Right ventricle myocardium inferior (tissue), 1 donor: ENCODE results near the gene CFAP74. TPM values are rescaled to one million over a fixed set of nuclear protein-coding genes. Genes with fewer than 3 reads are reported as not detected.
"Not testable (repeated sequence)": the region's sequence is repeated elsewhere in the genome, so short reads cannot be mapped to it uniquely, and the experiment has no call there.

Experiments
- ATAC-seq: fragments of 200-7000 bp; cut with Tn5 transposase; one replicate; pipeline ENCODE4 v1.9.1; 2020; ENCODE audit warnings: mild to moderate bottlenecking, moderate library complexity
- DNase-seq: peaks from one replicate; pipeline ENCODE4 v3.0.0; 2021; ENCODE audit errors: missing footprints
- intact Hi-C: fragments of 100-400 bp; cut with DNase I; formaldehyde crosslinking; loops from one replicate; pipeline ENCODE4 v1.11.0; 2022
- total RNA-seq: library from RNA; stranded (reverse); fragmentation: NEBNext Ultra II Directional; extraction: Animal tissue kit (Norgen Biotek cat#: 25700); gene quantifications from one replicate; pipeline ENCODE4 v1.2.1, GENCODE V29; 2021
- donor health status: DM: no; HTN: yes; CAD: no; lungs with severe emphysema.

Gene CFAP74
- total RNA-seq, 1 donor from 2014 or later, result not detected

DNA sequence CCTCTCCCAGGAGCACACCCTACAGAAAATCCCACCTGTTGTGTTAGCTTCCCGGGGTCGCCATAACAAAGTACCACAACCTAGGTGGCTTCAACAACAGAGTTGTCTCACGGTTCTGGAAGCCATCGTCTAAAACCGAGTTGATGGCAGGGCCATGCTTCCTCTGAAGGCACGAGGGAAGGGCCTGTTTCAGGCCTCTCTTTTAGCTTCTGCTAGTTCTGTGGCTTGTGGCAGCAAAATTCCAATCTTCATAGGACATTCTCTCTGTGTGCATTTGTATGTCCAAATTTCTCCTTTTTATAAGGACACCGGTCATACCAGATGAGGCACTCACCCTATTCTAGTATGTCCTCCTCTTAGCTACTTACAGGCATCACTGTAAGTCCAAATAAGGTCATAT, 3.2 kb downstream of the CFAP74 start:
- no peak for DNase-seq
- intact Hi-C loops, result no loop called here

DNA sequence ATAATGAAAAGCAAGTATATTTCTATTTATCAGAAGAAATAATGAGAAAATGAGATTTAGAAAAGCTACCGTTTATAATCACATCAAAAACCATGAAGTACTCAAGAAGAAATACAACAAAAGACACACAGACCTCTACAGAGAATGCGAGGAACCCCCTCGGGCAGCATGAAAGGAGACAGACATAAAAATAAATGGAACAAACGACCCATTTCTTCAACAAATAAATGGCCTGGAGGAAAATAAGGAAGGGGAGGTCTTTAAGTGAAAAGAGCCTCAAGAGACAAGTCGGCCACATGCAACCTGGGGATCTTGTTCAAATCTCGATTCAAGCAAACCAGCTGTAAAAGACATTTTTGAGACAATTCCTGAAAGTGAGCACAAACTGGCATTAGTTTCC, 6.0 kb downstream of the CFAP74 start:
- DNase-seq (peak; percentile 27), ATAC-seq (no peak)
- intact Hi-C loops, result no loop called here

More for the DNA sequence above, 3.2 kb downstream of the CFAP74 start:
- no peak for ATAC-seq

DNA sequence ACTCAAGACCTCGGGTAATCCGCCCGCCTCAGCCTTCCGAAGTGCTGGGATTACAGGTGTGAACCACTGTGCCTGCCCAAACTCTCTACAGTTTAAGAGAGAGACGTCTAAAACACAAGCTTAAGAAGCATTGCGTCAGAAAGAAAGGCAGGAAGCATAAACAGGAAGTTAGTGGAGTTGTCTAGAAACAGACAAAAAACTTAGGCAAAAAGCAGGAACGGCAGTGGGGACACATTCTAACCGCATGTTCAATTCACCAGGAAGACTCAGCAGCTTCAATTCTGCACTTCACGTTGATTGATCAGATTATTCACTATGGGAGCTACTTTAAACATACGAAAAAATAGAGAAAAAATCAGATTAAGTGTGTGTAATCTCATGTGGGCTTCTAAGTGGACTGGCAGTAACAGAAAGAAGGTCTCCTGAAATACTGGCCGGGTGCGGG, 7.4 kb downstream of the CFAP74 start:
- ATAC-seq (no peak), DNase-seq (no peak)
- intact Hi-C loops, result no loop called here

DNA sequence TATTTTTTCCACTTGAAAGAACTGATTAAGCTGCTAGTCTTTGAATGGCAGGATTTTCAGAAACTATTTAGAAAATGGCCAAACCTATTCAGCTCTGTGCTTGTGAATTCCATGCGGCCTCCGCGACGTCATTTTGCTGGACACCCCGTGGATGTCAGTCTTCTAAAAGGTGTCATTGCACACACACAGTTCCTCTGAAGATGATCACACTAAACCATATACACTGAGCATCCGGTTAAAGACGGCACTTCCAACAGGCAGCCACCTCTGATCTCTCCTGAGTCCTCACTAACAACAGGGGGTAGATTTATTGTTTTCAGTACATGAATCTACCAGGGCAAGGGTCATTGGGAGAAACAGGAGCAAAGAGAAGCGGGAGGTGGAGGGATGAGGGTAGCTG, 9.1 kb downstream of the CFAP74 start:
- intact Hi-C loops, result no loop called here
- ATAC-seq (no peak), DNase-seq (no peak)

DNA sequence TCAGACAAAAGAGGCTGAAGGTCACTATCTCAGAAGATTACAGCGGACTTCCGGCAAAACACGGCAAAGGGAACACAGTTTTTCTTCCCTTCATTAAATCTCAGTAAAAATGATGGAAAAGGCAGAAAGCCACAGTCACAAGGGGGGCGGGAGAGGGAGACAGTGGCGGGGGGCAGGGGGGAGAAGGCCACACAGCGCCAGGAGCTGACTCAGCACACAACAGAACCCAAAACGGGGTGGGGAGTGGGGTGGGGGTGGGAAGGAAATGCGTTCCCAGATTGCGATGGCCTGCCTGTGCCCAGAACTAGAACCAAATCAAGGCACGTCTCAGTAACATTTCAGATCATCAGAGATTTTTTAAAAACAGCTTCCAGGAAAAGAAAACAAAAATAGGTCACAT, 13.4 kb downstream of the CFAP74 start:
- DNase-seq (peak; percentile 26), ATAC-seq (peak; percentile 69)
- intact Hi-C loops, result no loop called here

DNA sequence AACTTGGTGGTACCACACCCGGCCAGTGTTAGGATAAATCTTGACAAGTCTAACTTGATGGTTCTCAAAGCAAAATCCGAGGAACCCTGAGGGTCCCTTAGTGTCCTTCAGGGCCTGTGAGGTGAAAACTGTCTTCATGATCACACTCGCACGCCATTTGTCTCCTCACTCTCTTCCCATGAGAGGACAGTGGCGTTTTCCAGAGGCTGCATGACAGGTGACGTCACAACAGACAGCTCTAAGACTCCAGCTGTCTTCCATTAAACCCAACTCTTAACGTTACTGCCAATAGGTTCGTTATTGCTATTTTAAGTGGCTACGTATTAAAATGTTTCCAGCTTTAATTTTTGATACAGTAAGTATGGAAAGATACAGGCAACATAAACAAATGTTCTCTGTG, 13.8 kb downstream of the CFAP74 start:
- DNase-seq (no peak), ATAC-seq (peak; percentile 67)

DNA sequence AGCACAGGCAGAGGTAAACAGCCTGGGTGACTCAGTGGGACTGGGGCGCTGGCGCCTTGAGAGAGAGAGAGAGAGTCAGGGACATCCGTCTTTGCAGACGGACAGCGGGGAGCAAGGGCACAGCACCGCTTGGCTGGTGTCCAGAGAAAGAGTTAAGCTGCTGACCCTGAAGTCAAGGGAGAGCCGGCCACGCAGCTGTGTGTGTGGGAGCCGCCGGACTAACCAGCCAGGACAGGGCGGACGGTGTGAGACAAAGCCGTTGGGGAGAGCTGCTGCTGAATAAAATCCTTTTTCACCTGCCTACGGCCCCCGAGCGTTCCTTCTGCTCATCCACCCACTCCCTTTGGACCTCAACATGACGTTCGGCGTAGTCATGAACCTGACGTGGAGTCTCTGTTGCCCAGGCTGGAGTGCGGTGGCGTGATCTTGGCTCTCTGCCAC, 14.5 kb downstream of the CFAP74 start:
- DNase-seq (no peak), ATAC-seq (peak; percentile 55)
- intact Hi-C loops, result no loop called here

More for the DNA sequence above, 13.8 kb downstream of the CFAP74 start:
- intact Hi-C loops, result no loop called here

DNA sequence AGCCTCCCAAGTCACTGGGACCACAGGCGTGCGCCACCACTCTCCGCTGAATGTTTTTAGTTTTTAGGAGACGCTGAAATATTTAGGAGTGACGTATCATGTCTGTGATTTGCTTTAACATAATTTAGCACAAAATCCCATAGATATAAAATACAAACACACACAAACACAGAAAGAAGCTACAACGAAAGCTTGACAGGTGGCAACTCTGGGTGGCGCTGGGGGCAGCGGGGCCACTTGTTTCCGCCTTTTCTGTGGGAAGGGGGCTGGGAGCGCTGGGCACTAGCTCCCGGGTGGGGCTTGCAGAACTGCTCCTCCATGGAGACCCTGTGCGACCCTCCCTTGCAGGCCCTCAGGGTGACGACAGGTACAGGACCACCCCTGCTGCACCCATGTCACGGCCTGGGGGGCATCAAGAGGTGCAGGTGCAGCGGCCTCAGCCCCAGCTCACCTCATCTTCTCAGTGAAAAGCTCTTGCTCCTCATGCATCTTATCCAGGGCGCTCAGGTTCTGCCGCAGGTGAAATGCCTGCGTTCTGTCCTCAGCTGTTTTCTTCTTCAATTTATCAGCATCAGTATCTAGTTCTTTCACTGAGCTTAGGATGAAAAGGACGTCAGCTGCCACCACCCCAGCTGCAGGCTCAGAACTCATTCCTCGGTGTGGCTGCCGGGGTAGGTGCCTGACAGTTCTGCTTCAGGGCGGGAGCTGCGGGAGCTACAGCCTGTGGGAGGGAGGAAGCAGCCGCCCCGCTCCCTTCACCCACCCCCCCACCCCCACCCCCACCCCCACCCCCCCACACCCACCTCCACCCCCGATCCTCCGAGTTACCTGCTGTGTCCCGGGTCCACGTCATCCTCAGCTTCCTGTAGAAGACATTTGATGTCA, 15.3 kb downstream of the CFAP74 start:
- DNase-seq, result no peak
- ATAC-seq, result no peak

DNA sequence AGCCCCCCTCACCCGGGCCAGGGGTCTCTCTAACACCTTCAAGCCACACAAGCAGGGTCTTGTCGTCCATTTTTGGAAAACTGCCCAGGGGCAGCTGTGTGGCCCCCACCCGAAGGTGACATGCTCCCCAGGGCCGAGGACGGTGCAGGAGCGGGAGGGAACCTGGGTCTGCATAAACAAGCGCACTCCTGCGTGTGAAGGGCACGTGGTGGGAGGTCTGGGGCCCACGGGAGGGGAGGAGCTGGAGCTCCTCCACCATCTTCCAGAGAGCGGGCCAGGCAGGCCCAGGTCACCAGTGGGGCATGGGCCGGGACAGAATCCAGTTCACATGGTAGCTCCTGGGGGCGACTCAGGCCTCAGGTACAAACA, 16.5 kb downstream of the CFAP74 start:
- intact Hi-C loops, result no loop called here
- no peak for ATAC-seq
- peak; percentile 55 for DNase-seq

More for the DNA sequence above, 15.3 kb downstream of the CFAP74 start:
- intact Hi-C loops, result no loop called here

DNA sequence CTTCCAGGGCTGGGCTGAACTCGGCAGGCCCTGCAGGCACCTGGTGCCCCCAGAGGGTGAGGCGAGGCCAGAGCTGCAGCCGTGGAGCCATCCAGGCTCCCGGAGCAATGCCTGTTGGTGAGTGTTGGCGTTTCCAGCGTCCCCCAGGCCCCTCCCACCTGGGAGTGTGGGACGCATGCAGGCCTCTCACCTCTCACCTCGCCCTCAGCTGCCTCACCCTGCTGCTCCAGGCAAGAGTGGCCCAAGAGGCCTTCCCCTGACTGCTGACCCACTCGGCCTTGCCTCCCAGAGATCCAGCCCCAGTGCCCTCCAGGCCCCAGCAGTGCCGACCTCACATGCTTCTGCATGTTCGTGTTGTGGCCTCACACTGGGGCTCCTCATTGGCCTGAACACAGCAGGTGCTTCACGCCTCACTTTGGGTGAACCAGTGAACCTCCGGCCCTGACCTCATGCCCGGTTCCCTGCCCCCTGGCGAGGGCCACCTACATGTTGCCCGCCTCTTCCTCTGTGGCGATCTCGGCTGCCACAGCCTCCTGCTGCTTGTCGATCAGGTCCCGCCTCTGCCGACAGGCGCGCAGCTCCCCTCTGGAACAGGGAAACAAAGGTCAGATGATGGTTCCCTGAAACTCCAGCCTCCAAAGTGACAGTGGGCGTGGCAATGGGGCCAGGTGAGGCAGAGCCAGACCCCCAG, 17.0 kb downstream of the CFAP74 start:
- intact Hi-C loops, result no loop called here
- ATAC-seq (no peak), DNase-seq (peak; percentile 47)

DNA sequence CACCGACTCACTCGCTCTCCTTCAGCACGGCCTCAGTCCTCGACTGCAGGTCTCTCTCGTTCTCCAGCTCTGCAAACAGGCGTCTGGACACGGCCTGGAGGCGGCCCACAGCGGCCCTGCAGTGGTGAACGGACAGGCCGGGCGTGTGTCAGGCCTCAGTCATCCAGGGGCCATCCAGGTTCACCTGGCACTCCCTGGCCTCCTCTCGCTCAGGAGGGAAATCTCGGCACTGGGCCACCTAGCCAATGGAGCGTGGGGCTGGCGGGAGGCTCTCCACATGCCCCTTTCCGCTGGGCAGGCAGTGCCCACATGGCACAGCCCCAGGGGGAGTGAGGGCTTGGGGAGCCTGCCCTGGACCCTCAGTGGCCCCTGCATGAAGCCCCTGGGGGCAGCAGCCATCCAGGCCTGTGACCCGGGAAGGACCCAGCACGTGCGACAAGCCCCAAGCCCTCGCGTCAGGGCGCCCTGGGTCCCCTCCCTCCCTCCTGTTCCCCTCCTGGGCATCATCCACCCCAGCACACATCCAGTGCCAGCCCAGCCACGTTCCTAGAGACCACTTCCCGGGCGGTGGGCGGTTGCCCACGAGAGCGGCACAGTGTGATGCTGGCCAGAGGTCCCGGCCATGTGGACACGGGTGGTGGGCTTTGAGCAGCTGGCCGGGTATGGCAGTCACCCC, 18.1 kb downstream of the CFAP74 start:
- DNase-seq, result peak; percentile 56
- no peak for ATAC-seq
- intact Hi-C loops, result no loop called here

DNA sequence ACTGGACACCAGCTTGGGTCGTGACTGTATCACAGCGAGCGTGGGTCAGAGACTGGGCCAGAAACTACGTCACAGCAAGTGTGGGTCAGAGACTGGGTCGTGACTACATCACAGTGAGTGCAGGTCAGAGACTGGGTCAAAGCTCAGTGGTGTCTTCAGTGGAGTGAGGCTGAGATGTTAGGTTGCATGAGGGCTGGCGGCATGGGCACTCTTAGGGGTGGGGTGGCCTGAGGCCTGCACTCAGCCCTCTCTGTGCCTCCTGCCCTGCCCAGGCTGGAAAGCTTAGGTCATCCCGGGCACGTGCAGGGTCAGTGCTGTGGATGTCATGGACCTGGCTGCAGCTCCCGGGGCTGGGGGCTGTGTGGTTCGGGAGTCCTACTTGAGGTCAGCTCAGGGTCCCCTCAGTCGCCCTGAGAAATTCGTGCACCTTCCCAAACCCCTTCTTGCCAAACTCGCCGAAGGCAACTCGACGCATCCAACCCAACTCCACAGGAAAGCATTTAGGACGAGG, 19.0 kb downstream of the CFAP74 start:
- peak; percentile 30 for DNase-seq
- ATAC-seq, result no peak
- intact Hi-C loops, result no loop called here

DNA sequence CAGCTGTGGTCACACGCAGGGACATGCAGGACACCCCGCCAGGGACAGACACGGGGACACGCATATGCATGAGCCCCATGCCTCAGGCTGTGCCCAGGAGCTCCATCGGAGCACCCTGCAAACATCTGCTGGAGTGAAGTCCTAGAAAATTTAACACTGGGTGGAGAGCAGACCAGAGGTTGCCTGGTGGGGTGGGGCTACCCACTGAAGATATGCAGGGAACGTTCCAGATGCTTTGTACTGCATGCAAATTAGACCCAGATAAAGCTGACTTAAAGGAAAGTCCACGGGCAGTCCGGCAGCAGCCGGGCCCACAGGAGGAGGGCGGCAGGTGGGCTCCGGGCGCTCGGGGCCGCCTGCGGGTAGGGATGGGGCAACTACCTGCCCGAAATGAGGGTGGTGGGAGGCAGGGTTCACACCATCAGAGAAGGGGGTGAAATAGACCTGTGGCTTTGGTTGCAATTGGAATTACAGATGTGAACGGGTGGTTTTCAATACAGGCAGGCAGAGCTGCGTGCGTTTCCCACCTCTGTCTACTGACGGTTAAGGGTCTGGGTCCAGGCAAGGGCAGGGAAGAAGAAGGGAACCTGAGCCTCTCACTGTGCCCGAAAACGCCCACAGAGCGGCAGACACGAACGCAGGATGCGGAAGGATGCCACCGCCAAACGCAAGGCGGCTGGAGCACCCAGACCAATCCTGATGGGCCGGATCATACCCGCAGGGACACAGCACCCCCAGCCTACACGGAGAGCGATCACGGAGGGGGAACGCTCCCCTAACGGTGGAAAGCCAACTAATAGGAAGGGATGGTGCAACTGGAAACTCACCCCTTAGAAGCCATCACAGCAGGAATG, 21.0 kb downstream of the CFAP74 start:
- ATAC-seq (no peak), DNase-seq (peak; percentile 62)
- intact Hi-C loops, result no loop called here

DNA sequence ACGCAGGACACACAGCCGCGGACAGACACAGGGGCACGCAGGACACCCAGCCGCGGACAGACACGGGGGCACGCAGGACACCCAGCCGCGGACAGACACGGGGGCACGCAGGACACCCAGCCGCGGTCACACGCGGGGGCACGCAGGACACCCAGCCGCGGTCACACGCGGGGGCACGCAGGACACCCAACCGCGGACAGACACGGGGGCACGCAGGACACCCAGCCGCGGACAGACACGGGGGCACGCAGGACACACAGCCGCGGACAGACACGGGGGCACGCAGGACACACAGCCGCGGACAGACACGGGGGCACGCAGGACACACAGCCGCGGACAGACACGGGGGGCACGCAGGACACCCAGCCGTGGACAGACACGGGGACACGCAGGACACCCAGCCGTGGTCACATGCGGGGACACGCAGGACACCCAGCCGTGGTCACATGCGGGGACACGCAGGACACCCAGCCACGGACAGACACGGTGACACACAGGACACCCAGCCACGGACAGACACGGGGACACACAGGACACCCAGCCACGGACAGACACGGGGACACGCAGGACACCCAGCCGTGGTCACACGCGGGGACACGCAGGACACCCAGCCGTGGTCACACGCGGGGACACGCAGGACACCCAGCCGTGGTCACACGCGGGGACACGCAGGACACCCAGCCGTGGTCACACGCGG, 21.8 kb downstream of the CFAP74 start:
- peak; percentile 52 for DNase-seq
- ATAC-seq, intact Hi-C loops: not testable (repeated sequence)

DNA sequence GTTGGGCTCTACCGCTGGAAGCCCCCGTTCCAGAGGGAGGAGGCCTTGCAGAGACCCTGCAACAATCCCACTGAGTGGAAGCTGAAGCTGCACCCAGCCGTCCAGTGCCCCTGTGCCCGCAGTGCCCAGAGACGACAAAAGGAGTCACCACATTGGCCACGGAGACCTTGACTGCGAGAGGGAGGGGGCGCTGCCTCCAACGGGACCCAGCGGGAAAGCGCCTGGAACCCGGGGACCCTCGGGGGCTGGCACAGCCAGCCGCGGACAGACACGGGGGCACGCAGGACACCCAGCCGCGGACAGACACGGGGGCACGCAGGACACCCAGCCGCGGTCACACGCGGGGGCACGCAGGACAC, 22.5 kb downstream of the CFAP74 start:
- intact Hi-C loops, result no loop called here
- DNase-seq, result peak; percentile 15
- ATAC-seq, result no peak

DNA sequence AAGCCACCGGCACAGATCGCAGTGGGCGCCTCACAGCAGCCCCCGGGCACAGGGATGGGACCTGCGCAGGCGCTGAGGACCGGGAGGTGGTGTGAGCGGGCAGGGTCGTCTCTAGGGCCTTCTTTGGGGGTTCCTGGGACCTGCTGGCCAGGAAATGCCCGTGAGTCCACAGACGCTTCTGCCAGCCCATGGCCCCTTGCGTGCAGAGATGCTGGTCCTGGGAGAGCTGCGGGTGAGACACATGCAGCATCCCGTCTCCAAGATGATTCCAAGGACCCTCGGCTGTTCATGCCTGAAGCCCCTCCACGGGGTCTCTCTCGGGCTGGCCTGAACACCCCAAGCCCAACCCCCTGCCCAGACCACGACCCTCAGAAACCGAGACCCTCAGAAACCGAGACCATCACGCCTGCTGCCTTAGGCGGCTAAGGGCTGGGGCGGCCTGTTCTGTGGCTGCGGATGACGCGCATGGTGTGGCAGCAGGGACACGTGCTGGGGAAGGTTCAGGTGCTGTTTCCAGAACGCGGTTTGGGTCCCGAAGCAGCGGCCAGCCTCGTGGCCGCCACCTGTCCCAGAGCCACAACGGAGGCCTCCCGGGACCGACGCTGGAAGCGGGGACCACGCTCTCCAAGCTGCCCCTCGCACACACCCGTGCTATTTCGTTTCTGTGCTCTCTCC, 23.0 kb downstream of the CFAP74 start:
- ATAC-seq (no peak), DNase-seq (peak; percentile 28)
- intact Hi-C loops, result no loop called here

DNA sequence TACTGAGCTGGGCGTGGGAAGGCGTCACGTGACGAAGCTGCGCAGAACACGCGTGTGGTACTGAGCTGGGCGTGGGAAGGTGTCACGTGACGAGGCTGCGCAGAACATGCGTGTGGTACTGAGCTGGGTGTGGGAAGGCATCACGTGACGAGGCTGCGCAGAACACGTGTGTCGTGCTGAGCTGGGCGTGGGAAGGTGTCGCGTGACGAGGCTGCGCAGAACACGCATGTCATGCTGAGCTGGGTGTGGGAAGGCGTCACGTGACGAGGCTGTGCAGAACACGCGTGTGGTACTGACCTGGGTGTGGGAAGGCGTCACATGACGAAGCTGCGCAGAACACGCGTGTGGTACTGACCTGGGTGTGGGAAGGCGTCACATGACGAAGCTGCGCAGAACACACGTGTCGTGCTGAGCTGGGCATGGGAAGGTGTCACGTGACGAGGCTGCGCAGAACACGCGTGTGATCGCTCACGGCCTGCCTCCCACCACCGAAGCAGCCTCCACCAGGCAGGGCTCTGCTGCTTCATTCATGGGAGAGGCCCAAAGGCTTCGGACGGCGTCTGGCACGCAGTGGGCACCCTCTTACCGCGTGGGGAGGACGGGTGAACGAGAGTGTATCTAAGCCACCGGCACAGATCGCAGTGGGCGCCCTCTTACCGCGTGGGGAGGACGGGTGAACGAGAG, 24.0 kb downstream of the CFAP74 start:
- peak; percentile 50 for DNase-seq
- intact Hi-C loops, result no loop called here
- ATAC-seq, result no peak
